Skeletal muscle cell (primary cell): Measurements from ENCODE around the gene FBN1.

Experiments
- DNase-seq: peaks from one replicate; pipeline ENCODE4 v3.0.0-alpha.2; 2010; ENCODE audit warnings: low read depth
- H3K4me3 ChIP-seq: 2 replicates; pipeline ENCODE4 v1.5.1; 2011; ENCODE audit warnings: low read depth, mild to moderate bottlenecking, control low read depth, low read length, moderate library complexity

FBN1 gene

GRCh38 chr15:48494631-48495030, 150.9 kb downstream of the FBN1 start:
- peak; percentile 65 for DNase-seq

GRCh38 chr15:48493763-48494225, 151.7 kb downstream of the FBN1 start:
- no peak for DNase-seq
- no peak overlapping the region for H3K4me3 ChIP-seq

More at GRCh38 chr15:48494631-48495030, 150.9 kb downstream of the FBN1 start:
- no peak overlapping the region for H3K4me3 ChIP-seq

GRCh38 chr15:48493084-48493762, 152.3 kb downstream of the FBN1 start:
- H3K4me3 ChIP-seq, result no peak overlapping the region
- DNase-seq, result peak; percentile 79

DNA sequence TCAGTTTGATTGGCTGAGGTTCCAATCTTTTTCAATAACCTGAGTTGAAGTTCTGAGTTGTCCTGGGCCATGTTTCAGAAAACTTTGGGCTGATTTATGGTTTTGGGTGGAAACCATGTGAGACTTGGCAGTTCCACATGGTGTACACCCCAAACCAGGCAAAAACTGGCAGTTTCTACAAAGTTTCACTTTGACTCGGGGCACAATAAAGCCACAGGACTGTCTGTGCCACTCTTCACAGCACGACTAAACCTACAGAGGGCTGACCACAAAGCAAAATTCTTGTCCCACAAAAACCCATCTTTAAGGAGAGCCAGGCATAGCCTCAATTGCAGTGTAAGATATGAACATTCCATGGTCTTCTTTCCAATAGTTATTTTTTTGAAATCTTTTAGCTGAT, 159.3 kb downstream of the FBN1 start:
- H3K4me3 ChIP-seq, result no peak overlapping the region
- no peak for DNase-seq

DNA sequence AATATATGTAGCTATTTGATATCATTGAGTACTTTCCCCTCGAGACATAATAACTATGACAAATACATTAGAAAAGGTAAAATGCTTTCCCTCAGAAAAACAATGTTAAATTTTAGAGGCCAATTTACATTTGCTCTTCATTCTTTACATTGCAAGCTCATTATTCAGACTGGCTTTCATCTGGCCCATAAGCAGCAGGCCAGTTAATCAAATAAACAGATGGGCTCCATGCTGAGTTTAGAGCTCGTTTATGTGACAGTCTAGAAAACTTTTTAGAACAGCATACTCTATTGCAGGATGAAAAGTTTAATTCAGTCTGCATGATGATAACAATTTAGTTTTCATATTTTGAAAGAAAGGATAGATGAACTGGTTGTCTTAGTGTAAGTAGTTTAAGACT, 163.7 kb downstream of the FBN1 start:
- no peak overlapping the region for H3K4me3 ChIP-seq
- no peak for DNase-seq

DNA sequence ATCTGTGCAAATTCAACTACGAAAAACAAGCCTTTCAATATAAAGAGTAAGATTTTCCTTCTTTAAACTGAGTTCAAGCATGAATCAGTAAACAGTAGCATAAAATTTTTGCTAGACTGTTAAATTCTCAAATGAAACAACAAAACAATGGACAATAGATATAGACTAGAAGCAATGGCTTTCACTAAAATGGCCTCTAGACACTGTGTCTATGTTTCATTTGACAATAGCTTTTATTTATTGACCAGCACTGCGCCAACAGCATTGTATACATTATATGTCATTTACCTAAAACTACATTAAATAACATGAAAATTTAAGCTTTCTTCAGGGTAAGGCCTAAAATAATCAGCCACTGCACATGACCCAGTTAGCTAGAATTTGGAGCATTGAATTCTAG, 165.8 kb downstream of the FBN1 start:
- DNase-seq, result no peak
- H3K4me3 ChIP-seq, result no peak overlapping the region

DNA sequence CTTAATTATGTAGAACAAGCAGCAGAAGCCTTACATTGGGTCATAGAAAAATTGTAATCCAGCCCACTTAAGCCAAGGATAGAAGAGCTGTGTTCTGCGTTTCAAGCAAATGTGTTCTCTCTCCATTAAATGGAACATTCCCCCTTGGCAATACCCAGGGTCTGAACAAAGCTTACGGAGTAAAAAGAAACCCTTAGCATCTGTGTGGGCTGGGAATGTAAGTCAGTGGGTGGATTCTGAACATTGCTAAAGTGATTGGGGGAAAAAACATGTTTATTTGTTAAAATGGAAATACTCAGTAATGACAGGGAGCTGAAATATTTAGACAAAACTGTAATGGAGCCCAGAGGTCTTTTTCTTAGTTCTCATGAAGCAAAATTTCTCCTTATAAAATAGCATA, 166.9 kb downstream of the FBN1 start:
- DNase-seq, result no peak
- H3K4me3 ChIP-seq, result no peak overlapping the region

DNA sequence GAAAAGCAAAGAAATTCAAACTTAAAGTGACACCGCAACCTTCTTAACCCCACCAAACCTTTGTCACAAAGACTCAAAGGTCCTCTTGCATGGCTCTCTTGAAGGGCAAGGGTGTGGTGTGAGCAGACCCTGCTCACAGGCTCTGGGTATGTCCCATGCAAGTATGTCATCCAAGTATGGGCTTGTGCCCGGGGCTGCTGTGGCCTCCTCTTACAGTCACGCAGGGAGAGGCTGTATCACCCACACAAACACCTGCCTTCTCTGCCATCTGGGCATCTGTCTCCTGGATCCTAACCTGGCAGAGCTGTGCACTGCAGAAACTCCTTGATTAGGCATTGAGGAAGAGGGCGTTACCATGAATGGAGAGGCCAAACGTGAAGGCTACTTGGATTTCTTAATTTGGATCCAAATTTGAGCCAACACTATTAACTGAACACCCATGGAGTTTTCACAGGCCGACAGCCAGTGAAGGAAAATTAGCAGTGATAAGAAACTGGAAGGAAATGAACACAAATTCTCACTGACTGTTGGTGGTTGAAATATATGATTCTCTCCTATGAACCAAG, 167.6 kb downstream of the FBN1 start:
- no peak for DNase-seq
- H3K4me3 ChIP-seq, result no peak overlapping the region

- no peak for DNase-seq
- H3K4me3 ChIP-seq, result no peak overlapping the region
Measured at GRCh38 chr15:48475600-48476395, 169.7 kb downstream of the FBN1 start.

DNA sequence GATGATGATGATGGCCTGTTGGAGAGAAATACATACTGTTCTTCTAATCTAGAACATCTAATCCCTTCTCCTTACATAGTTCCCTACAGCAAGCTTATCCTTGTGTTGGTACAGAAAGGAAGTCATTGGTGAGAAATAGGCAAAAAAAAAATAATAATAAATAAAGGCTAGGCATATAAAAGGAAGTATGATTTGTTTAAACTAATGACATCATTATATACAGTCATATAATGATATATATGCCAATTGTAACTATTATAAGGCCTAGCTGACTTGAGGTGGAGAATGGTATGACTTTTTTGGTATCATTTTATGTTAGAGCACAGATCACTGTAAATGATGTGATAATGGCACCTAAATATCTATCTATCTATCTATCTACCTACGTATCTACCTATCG, 171.8 kb downstream of the FBN1 start:
- no peak for DNase-seq
- no peak overlapping the region for H3K4me3 ChIP-seq

- no peak overlapping the region for H3K4me3 ChIP-seq
- peak; percentile 31 for DNase-seq
Measured at GRCh38 chr15:48472756-48473155, 172.8 kb downstream of the FBN1 start.

GRCh38 chr15:48471073-48471472, 174.4 kb downstream of the FBN1 start:
- H3K4me3 ChIP-seq, result no peak overlapping the region
- no peak for DNase-seq

- no peak overlapping the region for H3K4me3 ChIP-seq
- no peak for DNase-seq
Measured at GRCh38 chr15:48470096-48470495, 175.4 kb downstream of the FBN1 start.

GRCh38 chr15:48469681-48470080, 175.8 kb downstream of the FBN1 start:
- H3K4me3 ChIP-seq, result no peak overlapping the region
- no peak for DNase-seq

DNA sequence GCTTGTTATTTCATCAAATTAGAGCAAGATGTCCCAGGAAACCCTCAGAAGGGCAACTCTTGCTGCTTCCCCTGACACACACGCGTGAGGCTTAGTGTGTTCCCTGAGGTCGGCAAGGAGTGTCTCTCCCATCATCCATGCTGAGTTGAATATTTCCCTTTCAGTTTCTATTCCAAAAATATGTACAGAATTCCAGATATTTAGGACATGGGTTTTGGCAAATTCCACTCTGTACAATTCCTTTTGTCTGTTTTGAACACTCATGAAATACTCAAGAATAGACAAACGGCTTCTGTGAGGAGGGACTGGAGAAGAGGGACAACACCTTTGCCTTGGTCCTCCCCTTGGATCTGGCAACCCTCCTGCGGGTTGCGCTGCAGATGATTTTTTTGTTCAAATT, 176.2 kb downstream of the FBN1 start:
- H3K4me3 ChIP-seq, result no peak overlapping the region
- DNase-seq, result no peak

DNA sequence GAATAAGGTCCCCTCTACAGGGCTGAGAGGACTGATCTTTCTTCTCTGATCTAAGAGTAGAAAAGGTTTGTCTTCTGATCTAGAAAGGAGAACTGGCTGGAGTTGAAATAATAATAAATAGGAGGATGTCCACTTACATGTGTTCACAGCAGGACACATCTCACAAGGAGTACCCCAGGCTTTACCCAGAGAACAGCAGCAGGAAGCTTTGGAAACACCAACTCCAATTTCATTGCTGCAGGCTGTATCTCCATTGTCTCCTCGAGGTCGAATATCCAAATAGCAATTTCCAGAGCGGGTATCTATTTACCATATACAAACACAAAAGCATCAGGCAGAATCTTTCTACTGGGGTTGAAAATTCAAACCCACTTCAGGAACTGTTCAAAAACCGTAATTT, 177.7 kb downstream of the FBN1 start:
- no peak for DNase-seq

GRCh38 chr15:48466820-48467219, 178.7 kb downstream of the FBN1 start:
- H3K4me3 ChIP-seq, result no peak overlapping the region

More for the DNA sequence above, 177.7 kb downstream of the FBN1 start:
- H3K4me3 ChIP-seq, result no peak overlapping the region

DNA sequence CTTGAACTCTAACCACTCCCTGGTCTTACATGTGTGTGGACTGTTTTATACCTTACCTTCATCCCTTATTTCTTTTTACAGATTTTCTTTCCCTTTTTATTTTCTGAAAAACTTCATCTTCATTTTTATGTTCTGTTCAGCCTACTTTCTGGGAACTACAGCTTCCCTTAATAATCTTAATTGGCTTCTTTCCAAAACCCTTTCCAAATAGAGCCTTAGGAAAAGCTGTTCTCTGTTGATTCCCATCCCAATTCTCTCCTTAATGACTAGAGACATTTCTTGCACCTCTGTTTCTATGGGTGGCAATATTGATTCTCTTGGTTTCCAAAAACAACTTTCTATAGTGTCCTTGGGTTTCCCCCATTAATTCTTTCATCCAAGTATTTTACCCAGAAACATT, 179.4 kb downstream of the FBN1 start:
- H3K4me3 ChIP-seq, result no peak overlapping the region

More at GRCh38 chr15:48466820-48467219, 178.7 kb downstream of the FBN1 start:
- DNase-seq, result no peak

GRCh38 chr15:48465410-48465809, 180.1 kb downstream of the FBN1 start:
- H3K4me3 ChIP-seq, result no peak overlapping the region
- no peak for DNase-seq

More for the DNA sequence above, 179.4 kb downstream of the FBN1 start:
- no peak for DNase-seq

GRCh38 chr15:48463366-48463880, 182.1 kb downstream of the FBN1 start:
- no peak overlapping the region for H3K4me3 ChIP-seq
- DNase-seq, result no peak
